ENCODE data around the gene ABCB9. TPM values are rescaled to one million over a fixed set of nuclear protein-coding genes. Genes with fewer than 3 reads are reported as not detected.

The ABCB9 gene
- total RNA-seq, 1 experiment from 2014 or later, result 4.6 TPM

DNA sequence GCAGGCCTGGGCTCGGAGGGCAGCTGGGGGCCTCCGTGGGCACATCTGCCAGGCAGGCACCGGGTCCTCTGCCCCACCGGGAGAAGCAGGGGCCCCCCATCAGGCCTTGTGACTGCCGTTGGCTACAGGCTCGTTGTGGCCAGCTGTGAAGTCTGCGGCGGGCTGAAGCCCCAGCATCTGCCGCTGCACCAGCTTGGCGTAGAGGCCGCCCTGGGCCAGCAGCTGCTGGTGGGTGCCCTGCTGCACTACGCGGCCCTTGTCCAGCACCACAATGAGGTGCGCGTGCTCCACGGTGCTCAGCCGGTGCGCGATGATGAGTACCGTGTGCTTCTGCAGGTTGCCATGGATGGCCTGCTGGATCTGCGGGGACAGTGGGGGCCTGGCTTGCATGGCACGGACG, 36.5 kb downstream of the ABCB9 start:
- WGBS (ENCODE audit: extremely low coverage, insufficient read length, low lambda C conversion rate), result no CpG with 5 or more reads among the region's 23 CpGs
- H3K9me3 Mint-ChIP-seq, result no peaks in the 10 kb centered on the region

More for the DNA sequence above, 36.5 kb downstream of the ABCB9 start:
- no peak overlapping the region for H4K5ac ChIP-seq (ENCODE audit: insufficient read length, low read depth, low read length)
- Mint-ChIP-seq H3K27ac (no peak overlapping the region; a peak in 1 of 7 replicates), H3K4me3 (no peak overlapping the region), H3K36me3 (ENCODE audit: insufficient read depth in 1 of 3, low read depth in 3 of 3) (peaks cover 0 to 1% (median 0%) of the 10 kb centered on the region in 3 experiments; a peak in 1 of 7 replicates), H3K27me3 (ENCODE audit: low read depth) (peaks cover 24% of the 10 kb centered on the region), H3K4me1 (peaks cover 3 to 6% of the 10 kb centered on the region in 2 experiments; a peak in 3 of 4 replicates)
- no peaks in the 10 kb centered on the region; the same call in 1 of the 2 replicates for H3K27me3 ChIP-seq (ENCODE audit: insufficient read depth, low read length)
- no peak overlapping the region for H3K14ac ChIP-seq (ENCODE audit: insufficient read depth, low read length)
- H3K18ac ChIP-seq (ENCODE audit: insufficient read length, low read depth, low read length), result no peak overlapping the region
- no peak overlapping the region for H2BK120ac ChIP-seq (ENCODE audit: low read depth, low read length, poor library complexity, severe bottlenecking)
- no peak for DNase-seq
- no peak overlapping the region for H2AFZ ChIP-seq (ENCODE audit: low read length)
- H3K4ac ChIP-seq (ENCODE audit: low read depth, low read length), result no peak overlapping the region
- TF ChIP-seq, protein P1, sequence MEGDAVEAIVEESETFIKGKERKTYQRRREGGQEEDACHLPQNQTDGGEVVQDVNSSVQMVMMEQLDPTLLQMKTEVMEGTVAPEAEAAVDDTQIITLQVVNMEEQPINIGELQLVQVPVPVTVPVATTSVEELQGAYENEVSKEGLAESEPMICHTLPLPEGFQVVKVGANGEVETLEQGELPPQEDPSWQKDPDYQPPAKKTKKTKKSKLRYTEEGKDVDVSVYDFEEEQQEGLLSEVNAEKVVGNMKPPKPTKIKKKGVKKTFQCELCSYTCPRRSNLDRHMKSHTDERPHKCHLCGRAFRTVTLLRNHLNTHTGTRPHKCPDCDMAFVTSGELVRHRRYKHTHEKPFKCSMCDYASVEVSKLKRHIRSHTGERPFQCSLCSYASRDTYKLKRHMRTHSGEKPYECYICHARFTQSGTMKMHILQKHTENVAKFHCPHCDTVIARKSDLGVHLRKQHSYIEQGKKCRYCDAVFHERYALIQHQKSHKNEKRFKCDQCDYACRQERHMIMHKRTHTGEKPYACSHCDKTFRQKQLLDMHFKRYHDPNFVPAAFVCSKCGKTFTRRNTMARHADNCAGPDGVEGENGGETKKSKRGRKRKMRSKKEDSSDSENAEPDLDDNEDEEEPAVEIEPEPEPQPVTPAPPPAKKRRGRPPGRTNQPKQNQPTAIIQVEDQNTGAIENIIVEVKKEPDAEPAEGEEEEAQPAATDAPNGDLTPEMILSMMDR (conservative IDR thresholded peaks at IDR 0.05), result no peak
- no peak overlapping the region for H3K9ac ChIP-seq (ENCODE audit: extremely low read depth, insufficient read length, low read length)
- H4K91ac ChIP-seq (ENCODE audit: insufficient read length, low read depth, low read length), result no peak overlapping the region
- H3K79me2 ChIP-seq (ENCODE audit: insufficient read depth, low read length), result no peaks in the 10 kb centered on the region
- H2BK20ac ChIP-seq (ENCODE audit: low read depth, low read length, poor library complexity, severe bottlenecking), result no peak overlapping the region
- H3K27ac ChIP-seq (ENCODE audit: insufficient read length, low read depth, low read length), result no peak overlapping the region
- H2BK5ac ChIP-seq (ENCODE audit: insufficient read length, low read length), result no peak overlapping the region
- H2BK15ac ChIP-seq (ENCODE audit: low read depth, low read length), result no peak overlapping the region
- H3K9me3 ChIP-seq (ENCODE audit: control insufficient read depth, low read depth, low read length), result no peaks in the 10 kb centered on the region
- no peaks in the 10 kb centered on the region for H4K20me1 ChIP-seq (ENCODE audit: control insufficient read depth, insufficient read depth, insufficient read length)
- no peak overlapping the region for H4K8ac ChIP-seq (replicated peaks; ENCODE audit: insufficient read length, low read depth, low read length)
- H2AK5ac ChIP-seq (ENCODE audit: insufficient read length, low read length), result no peak overlapping the region
- no peak overlapping the region for H3T11ph ChIP-seq (ENCODE audit: low read length)
- no peaks in the 10 kb centered on the region for H3K79me1 ChIP-seq (ENCODE audit: insufficient read depth, low read depth, low read length, poor library complexity, severe bottlenecking)
- H3K23me2 ChIP-seq (ENCODE audit: insufficient read length, low read depth, low read length, poor library complexity, severe bottlenecking), result no peaks in the 10 kb centered on the region
- H3K23ac ChIP-seq (ENCODE audit: insufficient read length, low read depth, low read length), result no peak overlapping the region
- H3K4me2 ChIP-seq (ENCODE audit: insufficient read depth, insufficient read length, low read length), result no peak overlapping the region
- no peak overlapping the region for H2BK12ac ChIP-seq (ENCODE audit: insufficient read length, low read depth, low read length)
- H3K4me1 ChIP-seq (ENCODE audit: insufficient read depth, low read length), result no peaks in the 10 kb centered on the region
- no peak overlapping the region for H3K56ac ChIP-seq (ENCODE audit: insufficient read length, low read depth, low read length)
